Osteoblast (primary cell): ENCODE data around the gene GSTA3. TPM values are rescaled to one million over a fixed set of nuclear protein-coding genes. Genes with fewer than 3 reads are reported as not detected.
"Not testable (repeated sequence)": the region's sequence is repeated elsewhere in the genome, so short reads cannot be mapped to it uniquely, and the experiment has no call there.

Source experiments
- DNase-seq: peaks from one replicate; pipeline ENCODE4 v3.0.0; 2011; ENCODE audit warnings: low spot score, mixed read lengths; ENCODE audit not compliant: insufficient read length; ENCODE audit errors: missing footprints
- H2AFZ ChIP-seq: 2 replicates; pipeline ENCODE4 v1.6.0; 2011; ENCODE audit warnings: mild to moderate bottlenecking, low read length
- H3K27ac ChIP-seq: 2 replicates; pipeline ENCODE4 v1.5.1; 2011; ENCODE audit warnings: mild to moderate bottlenecking, low read depth, low read length, moderate library complexity
- H3K27me3 ChIP-seq: 2 replicates; pipeline ENCODE4 v1.6.0; 2012; ENCODE audit warnings: mild to moderate bottlenecking, control low read depth, inconsistent platforms, low read length, moderate library complexity; ENCODE audit not compliant: insufficient read depth
- H3K36me3 ChIP-seq: 2 replicates; pipeline ENCODE4 v1.5.1; 2011; ENCODE audit warnings: mild to moderate bottlenecking, low read length, control low read depth, moderate library complexity; ENCODE audit not compliant: insufficient read depth
- H3K4me1 ChIP-seq: 2 replicates; pipeline ENCODE4 v1.5.1; 2011; ENCODE audit warnings: mild to moderate bottlenecking, low read length, control low read depth, moderate library complexity; ENCODE audit not compliant: insufficient read depth
- H3K4me2 ChIP-seq: 2 replicates; pipeline ENCODE4 v1.6.0; 2011; ENCODE audit warnings: mild to moderate bottlenecking, low read length; ENCODE audit not compliant: insufficient read depth
- H3K4me3 ChIP-seq: fragments of 200-600 bp; sonication (generic); 3 replicates; pipeline ENCODE4 v1.5.1; 2012; ENCODE audit warnings: mild to moderate bottlenecking, low read length, inconsistent platforms; ENCODE audit not compliant: insufficient read depth
- H3K79me2 ChIP-seq: 2 replicates; pipeline ENCODE4 v1.6.0; 2012; ENCODE audit warnings: mild to moderate bottlenecking, low read length, control low read depth, inconsistent platforms; ENCODE audit not compliant: insufficient read depth
- H3K9me3 ChIP-seq: 2 replicates; pipeline ENCODE4 v1.5.1; 2011; ENCODE audit warnings: low read depth, low read length, control low read depth
- H4K20me1 ChIP-seq: 2 replicates; pipeline ENCODE4 v1.6.0; 2012; ENCODE audit warnings: mild to moderate bottlenecking, low read length, control low read depth; ENCODE audit not compliant: insufficient read depth
- total RNA-seq: library from RNA; depleted of rRNA; stranded (reverse); fragments of >200 nt; gene quantifications from 2 replicates; pipeline ENCODE4 v1.2.3, GENCODE V29; 2012
- TF ChIP-seq, protein P1 (sequence below): IDR thresholded peaks from 2 replicates; pipeline ENCODE4 v1.5.1; 2011; ENCODE audit warnings: mild to moderate bottlenecking, low read depth, low read length, moderate library complexity; ENCODE audit errors: extremely low read depth

GSTA3 gene
- total RNA-seq, 1 donor, result not detected

GRCh38 chr6:52872031-52872430 lies 37.5 kb downstream of the GSTA3 start:
- H3K4me3 ChIP-seq, result no peak overlapping the region
- no peak for DNase-seq
- no peak overlapping the region for H3K4me2 ChIP-seq
- no peaks in the 10 kb centered on the region for H4K20me1 ChIP-seq
- TF ChIP-seq, protein P1, sequence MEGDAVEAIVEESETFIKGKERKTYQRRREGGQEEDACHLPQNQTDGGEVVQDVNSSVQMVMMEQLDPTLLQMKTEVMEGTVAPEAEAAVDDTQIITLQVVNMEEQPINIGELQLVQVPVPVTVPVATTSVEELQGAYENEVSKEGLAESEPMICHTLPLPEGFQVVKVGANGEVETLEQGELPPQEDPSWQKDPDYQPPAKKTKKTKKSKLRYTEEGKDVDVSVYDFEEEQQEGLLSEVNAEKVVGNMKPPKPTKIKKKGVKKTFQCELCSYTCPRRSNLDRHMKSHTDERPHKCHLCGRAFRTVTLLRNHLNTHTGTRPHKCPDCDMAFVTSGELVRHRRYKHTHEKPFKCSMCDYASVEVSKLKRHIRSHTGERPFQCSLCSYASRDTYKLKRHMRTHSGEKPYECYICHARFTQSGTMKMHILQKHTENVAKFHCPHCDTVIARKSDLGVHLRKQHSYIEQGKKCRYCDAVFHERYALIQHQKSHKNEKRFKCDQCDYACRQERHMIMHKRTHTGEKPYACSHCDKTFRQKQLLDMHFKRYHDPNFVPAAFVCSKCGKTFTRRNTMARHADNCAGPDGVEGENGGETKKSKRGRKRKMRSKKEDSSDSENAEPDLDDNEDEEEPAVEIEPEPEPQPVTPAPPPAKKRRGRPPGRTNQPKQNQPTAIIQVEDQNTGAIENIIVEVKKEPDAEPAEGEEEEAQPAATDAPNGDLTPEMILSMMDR, result no peak
- peaks cover 17% of the 10 kb centered on the region for H3K4me1 ChIP-seq
- no peak overlapping the region for H3K27ac ChIP-seq
- no peak overlapping the region for H2AFZ ChIP-seq
- H3K36me3 ChIP-seq, result no peaks in the 10 kb centered on the region
- peaks cover 45% of the 10 kb centered on the region for H3K27me3 ChIP-seq
- no peaks in the 10 kb centered on the region for H3K9me3 ChIP-seq
- H3K79me2 ChIP-seq, result no peaks in the 10 kb centered on the region

DNA sequence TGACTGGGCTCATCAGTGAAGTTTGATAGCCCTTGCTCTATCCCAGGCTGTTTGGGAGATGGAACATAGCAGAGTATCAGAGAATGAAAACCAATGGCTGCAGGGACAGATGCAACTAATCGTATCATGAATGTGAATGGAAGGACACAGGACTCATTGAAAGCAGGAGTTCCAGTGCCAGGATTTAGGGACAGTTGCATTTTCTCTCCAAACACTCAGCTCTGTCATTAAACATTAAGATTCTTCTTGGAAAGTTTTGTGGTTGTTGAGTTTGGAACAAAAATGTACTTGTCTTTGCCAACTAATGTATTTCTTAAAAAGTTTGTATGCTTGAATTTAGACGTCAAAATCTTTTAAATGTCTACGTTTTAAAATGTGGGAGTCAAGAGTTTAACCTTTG lies 37.9 kb downstream of the GSTA3 start:
- Histone ChIP-seq H3K4me1 (peaks cover 13% of the 10 kb centered on the region), H3K4me2 (no peak overlapping the region), H3K4me3 (no peak overlapping the region), H3K9me3 (no peaks in the 10 kb centered on the region), H3K79me2 (no peaks in the 10 kb centered on the region), H2AFZ (no peak overlapping the region), H3K36me3 (no peaks in the 10 kb centered on the region), H3K27me3 (peaks cover 45% of the 10 kb centered on the region), H3K27ac (no peak overlapping the region), H4K20me1 (no peaks in the 10 kb centered on the region)
- TF ChIP-seq, protein P1, result no peak
- no peak for DNase-seq

DNA sequence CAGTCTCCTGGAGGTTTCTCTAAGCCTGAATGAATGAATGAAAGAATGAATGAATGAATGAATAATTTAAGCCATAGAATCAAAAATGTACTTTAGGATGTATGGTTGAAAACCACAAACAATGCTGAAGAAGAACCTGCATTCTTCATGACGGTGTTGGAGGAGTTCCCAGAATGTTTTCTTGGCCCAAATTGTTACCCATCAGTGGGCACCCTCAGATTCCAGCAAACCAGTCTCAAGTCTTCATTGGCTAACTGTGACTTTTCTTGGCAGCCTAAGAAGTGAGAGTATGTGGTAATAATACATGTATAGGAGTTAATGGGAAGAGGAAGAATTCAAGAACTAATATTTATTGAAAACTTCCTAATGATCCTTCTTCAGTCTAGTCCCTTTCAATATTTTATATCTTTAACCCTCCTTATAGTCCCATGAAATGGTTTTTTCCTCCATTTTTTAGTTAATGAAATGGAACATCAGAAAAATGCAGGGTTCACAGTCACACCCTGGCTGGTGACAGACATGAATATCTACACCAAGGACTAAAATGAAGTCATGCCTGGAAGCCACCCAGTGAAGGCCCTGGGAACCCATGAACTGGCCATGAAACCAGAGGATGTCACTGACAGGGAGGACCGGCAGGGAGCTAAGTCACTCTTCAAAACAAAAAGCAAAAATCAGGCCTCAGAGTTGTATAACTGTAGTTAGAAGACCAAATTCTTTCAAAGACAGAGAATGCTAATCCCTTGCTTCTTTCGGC lies 39.0 kb downstream of the GSTA3 start:
- not testable (repeated sequence) for H2AFZ ChIP-seq, H3K36me3 ChIP-seq, H3K27ac ChIP-seq, H3K4me2 ChIP-seq, H3K9me3 ChIP-seq, DNase-seq, H4K20me1 ChIP-seq, H3K4me3 ChIP-seq, H3K79me2 ChIP-seq
- H3K27me3 ChIP-seq, result peaks cover 39% of the 10 kb centered on the region
- H3K4me1 ChIP-seq, result peaks cover 11% of the 10 kb centered on the region

DNA sequence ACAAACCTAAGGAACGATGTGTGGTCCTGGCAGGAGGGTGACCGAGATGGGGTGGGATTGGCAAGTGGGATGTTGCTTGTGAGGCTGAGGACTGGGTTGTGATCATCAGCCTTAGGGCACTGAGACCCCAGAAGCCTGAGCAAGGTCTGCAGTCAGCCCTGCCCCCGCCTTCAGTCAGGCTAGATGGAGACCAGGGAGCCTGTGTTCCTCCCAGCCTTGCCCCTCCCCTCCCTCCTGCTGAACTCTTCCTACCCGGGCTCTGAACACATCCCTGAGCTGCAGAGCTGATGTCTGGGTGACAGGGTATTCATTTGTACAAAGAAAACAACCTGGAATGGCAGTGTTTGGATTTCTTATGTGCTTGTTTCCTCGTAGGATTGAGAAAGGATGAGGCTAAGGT lies 40.6 kb downstream of the GSTA3 start:
- not testable (repeated sequence) for H3K4me3 ChIP-seq, H4K20me1 ChIP-seq, DNase-seq, H2AFZ ChIP-seq, H3K36me3 ChIP-seq, H3K9me3 ChIP-seq, H3K4me2 ChIP-seq, H3K27ac ChIP-seq, H3K79me2 ChIP-seq
- Histone ChIP-seq H3K27me3 (peaks cover 27% of the 10 kb centered on the region), H3K4me1 (peaks cover 11% of the 10 kb centered on the region)

- no peaks in the 10 kb centered on the region for H3K79me2 ChIP-seq
- no peak overlapping the region for H3K27ac ChIP-seq
- no peak overlapping the region for H3K4me2 ChIP-seq
- TF ChIP-seq, protein P1, result no peak
- H3K27me3 ChIP-seq, result peaks cover 21% of the 10 kb centered on the region
- H2AFZ ChIP-seq, result no peak overlapping the region
- no peak for DNase-seq
- no peaks in the 10 kb centered on the region for H4K20me1 ChIP-seq
- H3K9me3 ChIP-seq, result no peaks in the 10 kb centered on the region
- no peak overlapping the region for H3K4me3 ChIP-seq
- peaks cover 11% of the 10 kb centered on the region for H3K4me1 ChIP-seq
- H3K36me3 ChIP-seq, result no peaks in the 10 kb centered on the region
Measured at GRCh38 chr6:52868240-52868639, 41.3 kb downstream of the GSTA3 start.

DNA sequence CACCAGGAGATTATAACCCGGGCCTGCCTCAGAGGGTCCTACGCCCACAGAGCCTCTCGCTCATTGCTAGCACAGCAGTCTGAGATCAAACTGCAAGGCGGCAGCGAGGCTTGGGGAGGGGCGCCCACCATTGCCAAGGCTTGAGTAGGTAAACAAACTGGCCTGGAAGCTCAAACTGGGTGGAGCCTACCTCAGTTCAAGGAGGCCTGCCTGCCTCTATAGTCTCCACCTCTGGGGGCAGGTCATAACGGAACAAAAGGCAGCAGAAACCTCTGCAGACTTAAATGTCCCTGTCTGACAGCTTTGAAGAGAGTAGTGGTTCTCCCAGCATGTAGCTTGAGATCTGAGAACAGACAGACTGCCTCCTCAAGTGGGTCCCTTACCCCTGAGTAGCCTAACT lies 48.3 kb downstream of the GSTA3 start:
- H2AFZ ChIP-seq, H3K4me2 ChIP-seq, H3K9me3 ChIP-seq, H3K79me2 ChIP-seq, H3K4me1 ChIP-seq, H3K27ac ChIP-seq, H4K20me1 ChIP-seq, H3K4me3 ChIP-seq, DNase-seq, H3K36me3 ChIP-seq: not testable (repeated sequence)
- H3K27me3 ChIP-seq, result peaks cover 29% of the 10 kb centered on the region
